GM15510 (cell line): ENCODE results near the gene XYLT1.

Experiments
- POLR2A ChIP-seq: IDR thresholded peaks from 3 replicates; pipeline ENCODE4 v1.6.1; 2011; ENCODE audit warnings: borderline replicate concordance; ENCODE audit not compliant: insufficient read length; ENCODE audit errors: extremely low read depth

XYLT1 gene

DNA sequence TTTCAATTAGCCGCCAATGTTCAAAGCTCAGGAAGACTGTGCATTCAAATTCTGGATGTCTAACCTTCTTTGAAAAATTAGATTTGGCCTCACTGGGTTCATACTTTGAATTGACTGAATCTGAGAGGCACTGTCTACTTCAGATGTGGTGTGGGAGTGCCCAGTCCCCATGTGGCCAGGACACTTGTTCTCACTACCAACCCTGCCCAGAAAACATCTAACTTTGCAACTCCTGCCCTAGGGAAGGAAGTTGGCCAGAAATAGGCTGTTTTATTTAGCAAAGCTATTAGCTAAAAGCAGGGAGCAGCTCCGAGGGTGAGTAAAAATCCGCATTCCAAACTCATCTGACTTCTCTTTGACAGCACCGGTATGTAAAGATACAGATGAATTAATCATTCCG lies 86.3 kb downstream of the XYLT1 start:
- no peak for TF ChIP-seq POLR2A

DNA sequence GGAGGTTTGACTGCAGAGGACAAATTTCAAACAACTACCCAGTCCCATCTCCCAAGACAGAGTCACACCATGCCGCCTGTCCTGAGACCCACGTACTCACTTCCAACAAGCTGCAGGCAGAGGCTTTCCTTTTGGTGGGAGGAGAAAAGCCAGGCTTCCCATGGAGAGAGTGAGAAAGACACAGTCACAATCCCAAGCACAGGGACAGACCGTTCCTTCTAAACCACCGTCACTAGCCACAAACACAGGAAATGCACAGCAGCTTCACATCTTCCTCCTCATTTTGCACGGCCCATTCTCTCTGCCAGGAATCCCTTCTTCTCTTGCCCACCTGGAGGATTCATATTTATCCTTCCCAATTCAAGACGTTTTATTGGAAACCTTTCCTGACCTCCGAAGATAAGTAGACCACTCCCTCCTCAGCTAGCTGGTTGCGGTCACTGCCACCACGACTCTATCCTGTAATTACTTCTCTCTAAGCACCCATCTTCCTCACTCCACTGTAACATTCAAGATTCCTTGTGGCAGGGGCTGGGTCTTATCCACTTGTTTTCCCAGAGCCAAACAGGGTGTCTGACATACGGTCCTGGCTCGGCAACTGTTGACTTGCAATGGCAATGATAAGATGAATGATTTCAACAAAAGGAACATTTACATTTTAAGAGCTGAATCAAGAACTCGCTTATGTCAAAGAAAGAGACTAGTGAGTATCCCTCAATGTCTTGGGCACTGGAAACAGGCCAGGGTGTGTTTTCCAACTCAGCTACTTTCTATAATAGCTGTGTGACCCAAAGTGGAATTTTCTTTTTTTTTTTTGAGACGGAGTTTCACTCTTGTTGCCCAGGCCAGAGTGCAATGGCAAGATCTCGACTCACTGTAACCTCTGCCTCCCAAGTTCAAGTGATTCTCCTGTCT lies 87.6 kb downstream of the XYLT1 start:
- TF ChIP-seq POLR2A = no peak

- TF ChIP-seq POLR2A = no peak
Measured at GRCh38 chr16:17382514-17382913, 88.2 kb downstream of the XYLT1 start.

- TF ChIP-seq POLR2A = no peak
Measured at GRCh38 chr16:17381784-17382183, 89.0 kb downstream of the XYLT1 start.

- no peak for TF ChIP-seq POLR2A
Measured at GRCh38 chr16:17380613-17381012, 90.1 kb downstream of the XYLT1 start.

DNA sequence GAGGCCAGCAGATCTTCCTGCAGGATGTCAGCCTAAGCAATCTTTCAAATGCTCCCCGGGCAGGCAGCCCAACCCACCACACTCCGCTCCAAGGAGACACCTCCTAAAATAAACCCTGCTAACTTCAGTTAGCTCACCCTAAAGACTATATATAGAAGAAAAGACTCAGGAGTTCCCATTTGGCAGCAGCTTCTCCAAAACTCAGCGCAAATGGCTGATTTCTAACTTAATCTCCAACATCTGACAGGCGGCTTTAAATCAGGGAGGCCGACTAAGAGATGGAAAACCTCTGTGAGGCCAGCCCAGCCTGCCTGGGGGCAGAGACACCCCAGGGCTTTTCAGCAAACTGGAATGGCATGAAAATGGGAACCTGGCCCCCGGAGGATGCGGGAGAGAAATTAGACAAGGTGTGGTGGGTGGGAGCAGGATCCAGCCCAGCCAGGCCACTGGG lies 91.6 kb downstream of the XYLT1 start:
- no peak for TF ChIP-seq POLR2A

DNA sequence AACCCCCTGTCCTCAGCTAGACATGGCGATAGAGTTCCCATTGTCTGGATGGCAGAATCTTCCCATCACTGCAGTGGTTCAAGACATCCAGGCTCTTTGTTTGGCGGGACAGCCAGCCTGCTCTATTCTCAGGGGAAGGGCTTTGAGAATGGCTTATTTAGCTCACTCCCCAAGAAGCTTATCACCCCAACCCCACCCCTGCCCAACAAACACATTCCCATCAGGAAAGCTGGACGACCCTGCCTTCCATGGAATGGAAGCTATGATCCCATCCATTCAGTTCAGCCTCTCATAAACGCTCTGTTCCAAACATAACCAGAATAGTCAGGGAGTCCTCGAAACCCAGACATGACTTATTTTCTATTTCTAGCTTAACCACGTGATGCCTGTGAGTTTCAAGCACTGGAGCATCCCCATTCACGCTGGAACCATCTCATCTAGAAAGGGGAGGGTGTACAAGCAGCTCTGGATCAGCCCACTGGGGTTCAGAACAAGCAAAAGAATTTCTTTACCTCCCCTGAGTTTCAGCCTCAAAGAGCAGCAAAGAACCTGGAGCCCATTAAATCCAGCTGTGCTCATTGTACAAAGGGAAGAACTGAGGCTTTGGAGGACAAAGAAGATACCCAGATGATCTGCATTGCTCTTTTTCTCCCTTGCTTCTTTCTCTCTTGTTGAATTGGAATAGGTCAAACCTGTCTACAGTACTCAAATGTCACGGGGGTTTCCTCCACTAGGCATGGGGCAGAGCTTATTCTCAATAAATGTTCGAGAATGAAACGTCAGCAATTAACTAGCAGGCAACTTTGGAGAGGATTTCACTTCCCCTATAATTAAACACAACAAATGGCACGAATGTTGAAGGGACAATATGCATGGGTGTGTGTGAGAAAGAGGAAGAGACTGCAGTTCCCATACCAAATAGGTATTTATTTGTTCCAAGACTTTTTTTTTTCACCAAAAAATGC lies 93.1 kb downstream of the XYLT1 start:
- TF ChIP-seq POLR2A = no peak

DNA sequence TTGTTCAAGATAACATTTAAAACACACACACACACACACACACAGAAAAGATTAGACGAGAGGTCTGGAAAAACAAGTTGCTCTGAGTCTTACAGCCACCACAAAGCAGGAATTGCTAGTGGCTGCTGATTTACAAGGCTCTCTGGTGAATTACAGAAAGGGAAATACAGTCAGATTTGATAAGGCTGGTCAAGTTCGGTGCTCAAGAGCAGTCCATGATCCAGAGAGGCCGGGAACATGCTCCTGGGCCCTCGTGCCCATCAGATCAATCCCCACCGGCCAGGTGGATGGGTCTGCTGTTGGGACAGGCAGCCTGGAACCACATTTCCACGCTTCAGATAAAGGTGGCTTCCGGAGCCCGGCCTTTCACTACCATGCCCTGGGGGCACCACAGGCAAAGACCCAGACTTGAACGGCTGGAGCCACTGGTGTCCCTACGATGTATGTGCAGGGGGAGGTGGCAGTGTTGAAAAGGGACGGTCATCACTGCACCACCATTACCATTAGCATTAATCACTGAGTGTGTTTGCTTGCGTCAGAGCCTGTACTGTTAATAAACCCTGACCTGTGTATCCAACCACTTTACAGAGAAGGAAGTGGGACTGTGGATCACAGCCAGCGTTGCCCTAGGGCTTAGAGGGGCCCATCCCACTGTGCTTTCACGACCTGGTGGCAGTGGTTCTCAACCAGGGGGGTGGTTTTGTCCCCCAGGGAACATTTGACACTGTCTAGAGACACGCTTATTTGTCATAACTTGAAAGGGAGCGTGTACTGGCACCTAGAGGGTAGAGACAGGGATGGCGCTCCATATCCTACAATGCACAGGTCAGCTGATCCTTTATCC lies 95.1 kb downstream of the XYLT1 start:
- TF ChIP-seq POLR2A = no peak

GRCh38 chr16:17374668-17375255 lies 96.0 kb downstream of the XYLT1 start:
- no peak for TF ChIP-seq POLR2A

DNA sequence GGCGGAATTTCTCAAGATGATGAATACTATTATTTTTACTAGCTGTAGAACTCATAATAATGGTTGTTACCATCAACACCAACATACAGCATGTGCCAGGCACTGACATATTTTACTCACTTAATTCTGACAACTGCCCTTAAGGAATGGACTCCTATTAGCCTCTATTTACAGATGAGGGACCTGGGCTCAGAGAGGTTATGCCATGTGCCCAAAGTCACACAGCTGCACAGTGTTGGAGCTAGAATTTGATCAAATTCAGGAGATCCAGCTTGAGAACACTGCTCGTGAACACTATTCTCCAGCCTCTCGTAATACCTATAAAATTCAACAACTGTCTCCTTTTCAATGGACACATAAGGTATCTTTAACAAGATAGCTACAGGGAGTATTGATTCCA lies 97.2 kb downstream of the XYLT1 start:
- no peak for TF ChIP-seq POLR2A

GRCh38 chr16:17372386-17372785 lies 98.4 kb downstream of the XYLT1 start:
- no peak for TF ChIP-seq POLR2A

DNA sequence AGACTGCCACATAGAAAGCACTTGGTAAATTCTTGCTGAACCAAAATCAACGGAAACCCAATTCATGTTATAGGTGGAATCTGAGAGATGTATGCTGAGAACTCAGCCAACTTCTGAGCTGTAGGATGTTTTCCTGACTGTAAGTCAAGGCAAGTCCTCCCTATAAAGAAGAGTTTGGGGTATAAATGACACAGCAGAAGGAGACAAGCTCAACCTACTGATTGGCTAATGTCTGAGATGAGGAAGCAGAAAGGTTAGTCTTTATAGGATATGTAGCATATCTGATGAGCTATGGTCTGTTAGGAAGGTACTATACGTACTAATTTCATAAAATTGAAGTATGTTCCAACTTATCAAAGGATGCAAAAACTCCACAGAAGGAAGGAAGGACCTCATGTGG lies 99.5 kb downstream of the XYLT1 start:
- TF ChIP-seq POLR2A = no peak

GRCh38 chr16:17370731-17371285 lies 100.0 kb downstream of the XYLT1 start:
- TF ChIP-seq POLR2A = no peak
